ENCODE measurements around the gene KCNF1. TPM values are rescaled to one million over a fixed set of nuclear protein-coding genes. Genes with fewer than 3 reads are reported as not detected.

Gene KCNF1
- total and polyA plus RNA-seq, 2 of the 8 experiments (the other 6 are each of a cell fraction or from before 2014, with no cell fraction given): 0.48 to 1.5 TPM

DNA sequence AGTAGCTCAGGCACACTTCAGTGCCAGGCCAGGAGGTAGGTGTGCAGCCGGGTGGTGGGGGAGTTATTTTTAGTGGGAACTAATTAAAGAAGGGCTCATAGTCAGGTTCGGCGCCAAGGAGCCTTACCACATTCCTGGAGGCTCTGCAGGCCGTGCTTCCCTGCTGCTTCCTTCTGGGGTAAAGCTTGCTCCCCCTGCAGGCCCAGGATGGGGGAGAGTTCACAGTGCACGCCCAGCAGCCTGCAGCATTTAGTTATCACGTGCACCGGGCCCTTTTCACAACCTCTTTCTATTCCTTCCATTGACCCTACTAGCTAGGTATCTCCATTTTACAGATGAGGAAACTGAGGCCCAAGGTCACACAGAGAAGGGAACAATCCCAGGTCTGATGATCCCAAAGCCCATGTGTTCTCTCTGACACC, 2.5 kb downstream of the KCNF1 start:
- Histone ChIP-seq H2BK120ac (replicated peaks; ENCODE audit: low read depth, low read length) (no peak overlapping the region), H3K79me1 (ENCODE audit: low read depth, low read length) (no peaks in the 10 kb centered on the region), H3K9ac (replicated peaks in 1 of 4; ENCODE audit: extremely low read depth in 1 of 4, low read depth in 3 of 4, low read length in 3 of 4) (no peak overlapping the region), H2BK15ac (ENCODE audit: low read length) (0 out of 2 replicates have a peak overlapping the region, but pooled peaks have one; percentile 3), H4K8ac (ENCODE audit: extremely low read depth, insufficient read depth, low read length) (peak overlapping the region; percentile 1; the same call in 1 of the 2 replicates), H2AK5ac (ENCODE audit: low read depth, low read length) (no peak overlapping the region), H3K18ac (ENCODE audit: extremely low read depth, low read length) (0 out of 2 replicates have a peak overlapping the region, but pooled peaks have one; percentile 0), H2AFZ (ENCODE audit: low read length) (no peak overlapping the region), H2BK20ac (ENCODE audit: low read length) (peak overlapping the region; percentile 72; the same call in 1 of the 2 replicates), H3K14ac (ENCODE audit: insufficient read length) (no peak overlapping the region), H3K9me3 (ENCODE audit: insufficient read depth in 2 of 2, low read depth in 1 of 2, low read length in 1 of 2) (peaks cover 0 to 4% of the 10 kb centered on the region in 2 experiments; a peak in 1 of 4 replicates), H2BK12ac (ENCODE audit: low read depth, low read length) (0 out of 2 replicates have a peak overlapping the region, but pooled peaks have one; percentile 2), H3K27ac (ENCODE audit: low read depth, low read length) (no peak overlapping the region), H3K23me2 (ENCODE audit: low read depth, low read length) (peaks cover 10% of the 10 kb centered on the region; the same call in 1 of the 2 replicates), H3K4me2 (ENCODE audit: insufficient read depth in 1 of 2, low read depth in 2 of 2, low read length in 2 of 2) (0 out of 4 replicates have a peak overlapping the region, but pooled peaks of 1 of the 2 experiments have one; percentile 9), H3K4me1 (replicated peaks in 1 of 4; ENCODE audit: control insufficient read depth in 3 of 4, insufficient read depth in 4 of 4, low read length in 3 of 4) (peaks cover 3 to 27% (median 12%) of the 10 kb centered on the region in 4 experiments), H4K91ac (replicated peaks; ENCODE audit: insufficient read length, low read length) (peak overlapping the region; percentile 25), H2BK5ac (ENCODE audit: low read depth, low read length) (peak overlapping the region; percentile 44; the same call in 1 of the 2 replicates), H4K5ac (ENCODE audit: insufficient read length, low read depth, low read length) (no peak overlapping the region), H3K27me3 (replicated peaks in 1 of 4; ENCODE audit: control insufficient read depth in 3 of 4, extremely low read depth in 1 of 4, insufficient read depth in 3 of 4, low read length in 3 of 4) (peaks cover 13 to 40% (median 29%) of the 10 kb centered on the region in 4 experiments; a peak in 6 of 7 replicates), H3K4me3 (ENCODE audit: extremely low read depth in 1 of 4, insufficient read depth in 2 of 4, low read depth in 3 of 4, low read length in 4 of 4) (no peak overlapping the region), H3K36me3 (ENCODE audit: control insufficient read depth in 2 of 4, insufficient read depth in 4 of 4, low read length in 3 of 4) (no peaks in the 10 kb centered on the region; a peak in 1 of 8 replicates), H3K4ac (replicated peaks; ENCODE audit: insufficient read length, low read depth, low read length) (no peak overlapping the region), H4K20me1 (replicated peaks in 1 of 2; ENCODE audit: control insufficient read depth in 1 of 2, insufficient read depth in 2 of 2, low read length in 2 of 2) (peaks cover 3 to 7% of the 10 kb centered on the region in 2 experiments), H3K79me2 (ENCODE audit: control insufficient read depth in 1 of 2, insufficient read depth in 2 of 2, low read length in 2 of 2) (no peaks in the 10 kb centered on the region), H3K56ac (replicated peaks; ENCODE audit: insufficient read length, low read depth, low read length) (no peak overlapping the region), H3K23ac (ENCODE audit: insufficient read length) (no peak overlapping the region)
- DNase-seq (ENCODE audit: low read depth in 1 of 2, low spot score in 2 of 2): no peak
- 44% methylated on average over 7 of the region's 7 CpGs; no CpG with 5 or more reads in 1 of the 2 experiments for WGBS, 2 experiments (ENCODE audit: extremely low coverage in 1 of 2, insufficient coverage in 1 of 2, insufficient read length in 1 of 2, insufficient replicate concordance in 2 of 2, low coverage in 1 of 2, low lambda C conversion rate in 2 of 2, missing lambda C conversion rate in 1 of 2)
- CTCF ChIA-PET (ENCODE audit: partially characterized antibody): interaction anchor here (0.8 to 13.4 kb wide), 25 partner anchors 15 to 215 kb away, joined by 3 to 234 read pairs (median 4); no protein-coding TSS in a partner anchor
- POLR2A ChIA-PET (ENCODE audit: partially characterized antibody): no interaction called here
- no peak for FAIRE-seq
- no peak for TF ChIP-seq RNF2 (IDR thresholded peaks at IDR 0.05; ENCODE audit: borderline replicate concordance, low read depth, low read length, missing control alignments, poor library complexity, severe bottlenecking)
- TF ChIP-seq TCF12 (IDR thresholded peaks at IDR 0.05; ENCODE audit: low read depth, low read length): no peak
- TF ChIP-seq, protein P1, sequence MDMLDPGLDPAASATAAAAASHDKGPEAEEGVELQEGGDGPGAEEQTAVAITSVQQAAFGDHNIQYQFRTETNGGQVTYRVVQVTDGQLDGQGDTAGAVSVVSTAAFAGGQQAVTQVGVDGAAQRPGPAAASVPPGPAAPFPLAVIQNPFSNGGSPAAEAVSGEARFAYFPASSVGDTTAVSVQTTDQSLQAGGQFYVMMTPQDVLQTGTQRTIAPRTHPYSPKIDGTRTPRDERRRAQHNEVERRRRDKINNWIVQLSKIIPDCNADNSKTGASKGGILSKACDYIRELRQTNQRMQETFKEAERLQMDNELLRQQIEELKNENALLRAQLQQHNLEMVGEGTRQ (IDR thresholded peaks at IDR 0.05; ENCODE audit: low read length): peak; percentile 35
- no peak for TF ChIP-seq RBBP5 (IDR thresholded peaks at IDR 0.05; ENCODE audit: borderline replicate concordance, low read depth, low read length)
- TF ChIP-seq CREB1 (IDR thresholded peaks at IDR 0.05): 0 out of 2 replicates have a peak, but pooled peaks have one; percentile 33
- TF ChIP-seq EGR1 (IDR thresholded peaks at IDR 0.05; ENCODE audit: borderline replicate concordance, low read depth, low read length): 0 out of 2 replicates have a peak, but pooled peaks have one; percentile 15
- TF ChIP-seq, protein P2, sequence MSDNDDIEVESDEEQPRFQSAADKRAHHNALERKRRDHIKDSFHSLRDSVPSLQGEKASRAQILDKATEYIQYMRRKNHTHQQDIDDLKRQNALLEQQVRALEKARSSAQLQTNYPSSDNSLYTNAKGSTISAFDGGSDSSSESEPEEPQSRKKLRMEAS (IDR thresholded peaks at IDR 0.05): peak; percentile 72; the same call in 1 of the 2 replicates
- TF ChIP-seq, protein P3, sequence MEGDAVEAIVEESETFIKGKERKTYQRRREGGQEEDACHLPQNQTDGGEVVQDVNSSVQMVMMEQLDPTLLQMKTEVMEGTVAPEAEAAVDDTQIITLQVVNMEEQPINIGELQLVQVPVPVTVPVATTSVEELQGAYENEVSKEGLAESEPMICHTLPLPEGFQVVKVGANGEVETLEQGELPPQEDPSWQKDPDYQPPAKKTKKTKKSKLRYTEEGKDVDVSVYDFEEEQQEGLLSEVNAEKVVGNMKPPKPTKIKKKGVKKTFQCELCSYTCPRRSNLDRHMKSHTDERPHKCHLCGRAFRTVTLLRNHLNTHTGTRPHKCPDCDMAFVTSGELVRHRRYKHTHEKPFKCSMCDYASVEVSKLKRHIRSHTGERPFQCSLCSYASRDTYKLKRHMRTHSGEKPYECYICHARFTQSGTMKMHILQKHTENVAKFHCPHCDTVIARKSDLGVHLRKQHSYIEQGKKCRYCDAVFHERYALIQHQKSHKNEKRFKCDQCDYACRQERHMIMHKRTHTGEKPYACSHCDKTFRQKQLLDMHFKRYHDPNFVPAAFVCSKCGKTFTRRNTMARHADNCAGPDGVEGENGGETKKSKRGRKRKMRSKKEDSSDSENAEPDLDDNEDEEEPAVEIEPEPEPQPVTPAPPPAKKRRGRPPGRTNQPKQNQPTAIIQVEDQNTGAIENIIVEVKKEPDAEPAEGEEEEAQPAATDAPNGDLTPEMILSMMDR (IDR thresholded peaks at IDR 0.05; ENCODE audit: control extremely low read depth in 1 of 3, insufficient read depth in 1 of 3, low read depth in 1 of 3, low read length in 3 of 3): peak in 2 of 3 experiments; percentile 44 to 73; a peak in 3 of 4 replicates
